GM12878 (cell line): ENCODE measurements around the gene NTM. TPM values are rescaled to one million over a fixed set of nuclear protein-coding genes. Genes with fewer than 3 reads are reported as not detected.

ENCODE experiments used
- CREB1 ChIP-seq: IDR thresholded peaks from 2 replicates; pipeline ENCODE4 v1.6.1; 2012; ENCODE audit warnings: low read depth, mild to moderate bottlenecking, inconsistent platforms
- CREM ChIP-seq: IDR thresholded peaks from 2 replicates; pipeline ENCODE4 v1.6.1; 2014; ENCODE audit warnings: antibody characterized with exemption, low read depth
- FOXK2 ChIP-seq: fragments of 450-650 bp; IDR thresholded peaks from 2 replicates; pipeline ENCODE4 v1.6.1; 2017; ENCODE audit warnings: mild to moderate bottlenecking, moderate library complexity
- MYC ChIP-seq: IDR thresholded peaks from 2 replicates; pipeline ENCODE4 v1.6.1; 2011; ENCODE audit warnings: mild to moderate bottlenecking, low read length, moderate library complexity, inconsistent platforms; ENCODE audit not compliant: insufficient read depth, insufficient replicate concordance, insufficient read length, severe bottlenecking
- NFIC ChIP-seq: IDR thresholded peaks from 2 replicates; pipeline ENCODE4 v1.6.1; 2012; ENCODE audit warnings: low read depth, mild to moderate bottlenecking, inconsistent platforms, low read length, moderate library complexity
- NR2C2 ChIP-seq: IDR thresholded peaks from 2 replicates; pipeline ENCODE4 v1.6.1; 2011; ENCODE audit warnings: borderline replicate concordance, low read depth; ENCODE audit not compliant: control insufficient read depth, insufficient read length
- POLR2AphosphoS5 ChIP-seq: IDR thresholded peaks from 2 replicates; pipeline ENCODE4 v1.6.1; 2011; ENCODE audit warnings: mild to moderate bottlenecking, low read length, inconsistent platforms
- RUNX3 ChIP-seq: IDR thresholded peaks from 2 replicates; pipeline ENCODE4 v1.6.1; 2012; ENCODE audit warnings: low read length, inconsistent platforms
- SMAD1 ChIP-seq: fragments of 450-650 bp; IDR thresholded peaks from 2 replicates; pipeline ENCODE4 v1.6.1; 2018; ENCODE audit warnings: mild to moderate bottlenecking, low read depth; ENCODE audit not compliant: partially characterized antibody
- SMC3 ChIP-seq: IDR thresholded peaks from 2 replicates; pipeline ENCODE4 v1.6.1; 2011; ENCODE audit warnings: low read length, improper control_type of control experiment, borderline replicate concordance
- SREBF2 ChIP-seq: IDR thresholded peaks from 2 replicates; pipeline ENCODE4 v1.6.1; 2012; ENCODE audit warnings: mild to moderate bottlenecking, low read length
- TAF1 ChIP-seq: IDR thresholded peaks from 2 replicates; pipeline ENCODE4 v1.6.1; 2011; ENCODE audit warnings: mild to moderate bottlenecking, low read depth, low read length, borderline replicate concordance
- ZNF217 ChIP-seq: fragments of 450-650 bp; IDR thresholded peaks from 2 replicates; pipeline ENCODE4 v1.6.1; 2017; ENCODE audit warnings: antibody characterized with exemption, mild to moderate bottlenecking
- ZNF622 ChIP-seq: fragments of 450-650 bp; IDR thresholded peaks from 2 replicates; pipeline ENCODE4 v1.6.1; 2017; ENCODE audit warnings: mild to moderate bottlenecking, inconsistent platforms
- polyA plus RNA-seq, 11 experiments: library from polyadenylated mRNA; depleted of rRNA in 4 of 11; unstranded in 6 of 11; stranded (reverse) in 5 of 11; fragments of >200 nt; fragmentation: Nextera tagmentation in 4 of 11; fragmentation: Illumina TruSeq in 1 of 11; extraction: Ambion mirVana in 4 of 11; extraction: Trizol in 1 of 11; gene quantifications; 1 replicate in 1 of 11; 2 replicates in 10 of 11; pipeline versions ENCODE4 v1.2.1 to v1.2.3, GENCODE V29; 2011 to 2016; ENCODE audit warnings: inconsistent platforms in 2 of 11, missing spikeins in 2 of 11, low read depth in 1 of 11
- total RNA-seq, 4 experiments: library from RNA; depleted of rRNA in 3 of 4; stranded (reverse); fragments of >200 nt in 3 of 4; fragmentation: Illumina TruSeq in 1 of 4; extraction: Trizol in 1 of 4; gene quantifications; 2 replicates each; pipeline versions ENCODE4 v1.2.1 to v1.2.3, GENCODE V29; 2013 to 2021
- TF ChIP-seq, protein P1 (sequence below): fragments of 450-650 bp; IDR thresholded peaks from 2 replicates; pipeline ENCODE4 v1.6.1; 2016; ENCODE audit warnings: mild to moderate bottlenecking, moderate library complexity, borderline replicate concordance
- TF ChIP-seq, protein P2 (sequence below): IDR thresholded peaks from 2 replicates; pipeline ENCODE4 v1.6.1; 2012; ENCODE audit warnings: low read length, inconsistent platforms
- TF ChIP-seq, protein P3 (sequence below), 3 experiments: IDR thresholded peaks in 2 of 3; conservative IDR thresholded peaks in 1 of 3; 2 replicates each; pipeline ENCODE4 v1.5.1; 2011; ENCODE audit warnings: low read depth in 3 of 3, low read length in 3 of 3, mild to moderate bottlenecking in 3 of 3, control low read depth in 2 of 3, moderate library complexity in 2 of 3, inconsistent platforms in 1 of 3, mixed read lengths in 1 of 3; ENCODE audit not compliant: control insufficient read depth in 2 of 3, insufficient read depth in 1 of 3; ENCODE audit errors: extremely low read depth in 1 of 3
- TF ChIP-seq, protein P4 (sequence below): fragments of 150-350 bp; IDR thresholded peaks from 2 replicates; pipeline ENCODE4 v1.6.1; 2014; ENCODE audit warnings: mild to moderate bottlenecking, low read depth, low read length
- TF ChIP-seq, protein P5 (sequence below): fragments of 150-350 bp; IDR thresholded peaks from 2 replicates; pipeline ENCODE4 v1.6.1; 2016; ENCODE audit warnings: low read depth, low read length

The NTM gene
- total and polyA plus RNA-seq, 10 of the 15 experiments (the other 5 are each of a cell fraction or from before 2014, with no cell fraction given): not detected

DNA sequence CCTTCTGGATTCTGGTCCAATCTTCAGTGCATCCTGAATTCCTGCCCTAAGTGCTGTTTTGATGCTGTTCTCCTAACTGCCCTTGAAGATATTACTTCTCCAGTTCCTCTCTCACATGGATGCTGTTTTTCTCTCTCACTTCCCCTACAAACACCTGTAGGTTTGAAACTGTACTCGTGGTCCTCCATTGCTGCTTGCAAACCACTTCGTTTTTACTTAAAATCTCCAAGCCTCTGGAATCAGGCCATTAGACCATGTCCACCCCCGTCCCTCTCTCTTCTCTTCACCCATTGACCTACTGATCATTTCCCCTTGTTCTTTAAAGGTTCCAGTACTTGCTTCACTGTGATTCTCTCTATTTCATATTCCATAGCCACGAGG, 988.1 kb downstream of the NTM start (continued):
- TF ChIP-seq, protein P1, sequence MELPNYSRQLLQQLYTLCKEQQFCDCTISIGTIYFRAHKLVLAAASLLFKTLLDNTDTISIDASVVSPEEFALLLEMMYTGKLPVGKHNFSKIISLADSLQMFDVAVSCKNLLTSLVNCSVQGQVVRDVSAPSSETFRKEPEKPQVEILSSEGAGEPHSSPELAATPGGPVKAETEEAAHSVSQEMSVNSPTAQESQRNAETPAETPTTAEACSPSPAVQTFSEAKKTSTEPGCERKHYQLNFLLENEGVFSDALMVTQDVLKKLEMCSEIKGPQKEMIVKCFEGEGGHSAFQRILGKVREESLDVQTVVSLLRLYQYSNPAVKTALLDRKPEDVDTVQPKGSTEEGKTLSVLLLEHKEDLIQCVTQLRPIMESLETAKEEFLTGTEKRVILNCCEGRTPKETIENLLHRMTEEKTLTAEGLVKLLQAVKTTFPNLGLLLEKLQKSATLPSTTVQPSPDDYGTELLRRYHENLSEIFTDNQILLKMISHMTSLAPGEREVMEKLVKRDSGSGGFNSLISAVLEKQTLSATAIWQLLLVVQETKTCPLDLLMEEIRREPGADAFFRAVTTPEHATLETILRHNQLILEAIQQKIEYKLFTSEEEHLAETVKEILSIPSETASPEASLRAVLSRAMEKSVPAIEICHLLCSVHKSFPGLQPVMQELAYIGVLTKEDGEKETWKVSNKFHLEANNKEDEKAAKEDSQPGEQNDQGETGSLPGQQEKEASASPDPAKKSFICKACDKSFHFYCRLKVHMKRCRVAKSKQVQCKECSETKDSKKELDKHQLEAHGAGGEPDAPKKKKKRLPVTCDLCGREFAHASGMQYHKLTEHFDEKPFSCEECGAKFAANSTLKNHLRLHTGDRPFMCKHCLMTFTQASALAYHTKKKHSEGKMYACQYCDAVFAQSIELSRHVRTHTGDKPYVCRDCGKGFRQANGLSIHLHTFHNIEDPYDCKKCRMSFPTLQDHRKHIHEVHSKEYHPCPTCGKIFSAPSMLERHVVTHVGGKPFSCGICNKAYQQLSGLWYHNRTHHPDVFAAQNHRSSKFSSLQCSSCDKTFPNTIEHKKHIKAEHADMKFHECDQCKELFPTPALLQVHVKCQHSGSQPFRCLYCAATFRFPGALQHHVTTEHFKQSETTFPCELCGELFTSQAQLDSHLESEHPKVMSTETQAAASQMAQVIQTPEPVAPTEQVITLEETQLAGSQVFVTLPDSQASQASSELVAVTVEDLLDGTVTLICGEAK: no peak
- TF ChIP-seq, protein P2, sequence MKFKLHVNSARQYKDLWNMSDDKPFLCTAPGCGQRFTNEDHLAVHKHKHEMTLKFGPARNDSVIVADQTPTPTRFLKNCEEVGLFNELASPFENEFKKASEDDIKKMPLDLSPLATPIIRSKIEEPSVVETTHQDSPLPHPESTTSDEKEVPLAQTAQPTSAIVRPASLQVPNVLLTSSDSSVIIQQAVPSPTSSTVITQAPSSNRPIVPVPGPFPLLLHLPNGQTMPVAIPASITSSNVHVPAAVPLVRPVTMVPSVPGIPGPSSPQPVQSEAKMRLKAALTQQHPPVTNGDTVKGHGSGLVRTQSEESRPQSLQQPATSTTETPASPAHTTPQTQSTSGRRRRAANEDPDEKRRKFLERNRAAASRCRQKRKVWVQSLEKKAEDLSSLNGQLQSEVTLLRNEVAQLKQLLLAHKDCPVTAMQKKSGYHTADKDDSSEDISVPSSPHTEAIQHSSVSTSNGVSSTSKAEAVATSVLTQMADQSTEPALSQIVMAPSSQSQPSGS: peak; percentile 37; the same call in 1 of the 2 replicates
- TF ChIP-seq, protein P3, sequence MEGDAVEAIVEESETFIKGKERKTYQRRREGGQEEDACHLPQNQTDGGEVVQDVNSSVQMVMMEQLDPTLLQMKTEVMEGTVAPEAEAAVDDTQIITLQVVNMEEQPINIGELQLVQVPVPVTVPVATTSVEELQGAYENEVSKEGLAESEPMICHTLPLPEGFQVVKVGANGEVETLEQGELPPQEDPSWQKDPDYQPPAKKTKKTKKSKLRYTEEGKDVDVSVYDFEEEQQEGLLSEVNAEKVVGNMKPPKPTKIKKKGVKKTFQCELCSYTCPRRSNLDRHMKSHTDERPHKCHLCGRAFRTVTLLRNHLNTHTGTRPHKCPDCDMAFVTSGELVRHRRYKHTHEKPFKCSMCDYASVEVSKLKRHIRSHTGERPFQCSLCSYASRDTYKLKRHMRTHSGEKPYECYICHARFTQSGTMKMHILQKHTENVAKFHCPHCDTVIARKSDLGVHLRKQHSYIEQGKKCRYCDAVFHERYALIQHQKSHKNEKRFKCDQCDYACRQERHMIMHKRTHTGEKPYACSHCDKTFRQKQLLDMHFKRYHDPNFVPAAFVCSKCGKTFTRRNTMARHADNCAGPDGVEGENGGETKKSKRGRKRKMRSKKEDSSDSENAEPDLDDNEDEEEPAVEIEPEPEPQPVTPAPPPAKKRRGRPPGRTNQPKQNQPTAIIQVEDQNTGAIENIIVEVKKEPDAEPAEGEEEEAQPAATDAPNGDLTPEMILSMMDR (IDR thresholded peaks at IDR 0.05 in 2 of 3, conservative IDR thresholded peaks at IDR 0.05 in 1 of 3; ENCODE audit: control insufficient read depth in 2 of 3, extremely low read depth in 1 of 3, insufficient read depth in 1 of 3, low read depth in 3 of 3, low read length in 3 of 3): no peak
- TF ChIP-seq NR2C2 (no peak), ZNF217 (no peak), SMAD1 (no peak), CREB1 (no peak), RUNX3 (no peak), ZNF622 (no peak), NFIC (peak; percentile 87), SREBF2 (no peak), POLR2AphosphoS5 (no peak), CREM (no peak), TAF1 (no peak), SMC3 (no peak), FOXK2 (no peak), MYC (no peak)
- TF ChIP-seq, protein P4, sequence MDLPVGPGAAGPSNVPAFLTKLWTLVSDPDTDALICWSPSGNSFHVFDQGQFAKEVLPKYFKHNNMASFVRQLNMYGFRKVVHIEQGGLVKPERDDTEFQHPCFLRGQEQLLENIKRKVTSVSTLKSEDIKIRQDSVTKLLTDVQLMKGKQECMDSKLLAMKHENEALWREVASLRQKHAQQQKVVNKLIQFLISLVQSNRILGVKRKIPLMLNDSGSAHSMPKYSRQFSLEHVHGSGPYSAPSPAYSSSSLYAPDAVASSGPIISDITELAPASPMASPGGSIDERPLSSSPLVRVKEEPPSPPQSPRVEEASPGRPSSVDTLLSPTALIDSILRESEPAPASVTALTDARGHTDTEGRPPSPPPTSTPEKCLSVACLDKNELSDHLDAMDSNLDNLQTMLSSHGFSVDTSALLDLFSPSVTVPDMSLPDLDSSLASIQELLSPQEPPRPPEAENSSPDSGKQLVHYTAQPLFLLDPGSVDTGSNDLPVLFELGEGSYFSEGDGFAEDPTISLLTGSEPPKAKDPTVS: no peak
- TF ChIP-seq, protein P5, sequence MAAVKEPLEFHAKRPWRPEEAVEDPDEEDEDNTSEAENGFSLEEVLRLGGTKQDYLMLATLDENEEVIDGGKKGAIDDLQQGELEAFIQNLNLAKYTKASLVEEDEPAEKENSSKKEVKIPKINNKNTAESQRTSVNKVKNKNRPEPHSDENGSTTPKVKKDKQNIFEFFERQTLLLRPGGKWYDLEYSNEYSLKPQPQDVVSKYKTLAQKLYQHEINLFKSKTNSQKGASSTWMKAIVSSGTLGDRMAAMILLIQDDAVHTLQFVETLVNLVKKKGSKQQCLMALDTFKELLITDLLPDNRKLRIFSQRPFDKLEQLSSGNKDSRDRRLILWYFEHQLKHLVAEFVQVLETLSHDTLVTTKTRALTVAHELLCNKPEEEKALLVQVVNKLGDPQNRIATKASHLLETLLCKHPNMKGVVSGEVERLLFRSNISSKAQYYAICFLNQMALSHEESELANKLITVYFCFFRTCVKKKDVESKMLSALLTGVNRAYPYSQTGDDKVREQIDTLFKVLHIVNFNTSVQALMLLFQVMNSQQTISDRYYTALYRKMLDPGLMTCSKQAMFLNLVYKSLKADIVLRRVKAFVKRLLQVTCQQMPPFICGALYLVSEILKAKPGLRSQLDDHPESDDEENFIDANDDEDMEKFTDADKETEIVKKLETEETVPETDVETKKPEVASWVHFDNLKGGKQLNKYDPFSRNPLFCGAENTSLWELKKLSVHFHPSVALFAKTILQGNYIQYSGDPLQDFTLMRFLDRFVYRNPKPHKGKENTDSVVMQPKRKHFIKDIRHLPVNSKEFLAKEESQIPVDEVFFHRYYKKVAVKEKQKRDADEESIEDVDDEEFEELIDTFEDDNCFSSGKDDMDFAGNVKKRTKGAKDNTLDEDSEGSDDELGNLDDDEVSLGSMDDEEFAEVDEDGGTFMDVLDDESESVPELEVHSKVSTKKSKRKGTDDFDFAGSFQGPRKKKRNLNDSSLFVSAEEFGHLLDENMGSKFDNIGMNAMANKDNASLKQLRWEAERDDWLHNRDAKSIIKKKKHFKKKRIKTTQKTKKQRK: no peak
